HepG2 (cell line): ENCODE measurements around the gene MTA2. TPM values are rescaled to one million over a fixed set of nuclear protein-coding genes. Genes with fewer than 3 reads are reported as not detected.
A peak's percentile ranks its signal among the peaks of the same experiment; 100 is the strongest.

Experiments
- ATAC-seq: fragments of 200-7000 bp; cut with Tn5 transposase; 3 replicates; pipeline ENCODE4 v1.9.1; 2020; ENCODE audit warnings: mild to moderate bottlenecking, moderate library complexity
- BruUV-seq: library from RNA; stranded (reverse); fragments of 400-500 nt; replicated peaks from 2 replicates; lab custom pipeline; 2021; lab: Mats Ljungman, UMichigan
- CTCF ChIA-PET: fragments of 300-600 bp; formaldehyde crosslinking; extraction: SDS; loops from one replicate; lab custom pipeline; 2021; ENCODE audit warnings: low total read pairs, inconsistent platforms, low intra/inter-chr PET ratio; lab: Yijun Ruan, JAX
- POLR2A ChIA-PET: fragments of 350-600 bp; sonication (Branson Sonifier 250); formaldehyde crosslinking; loops from one replicate; lab custom pipeline; 2020; ENCODE audit warnings: antibody characterized with exemption, inconsistent platforms; lab: Yijun Ruan, JAX
- DNase-seq: peaks from one replicate; pipeline ENCODE4 v3.0.0-alpha.2; 2015; ENCODE audit warnings: low spot score
- FAIRE-seq: peaks from 3 replicates; lab custom pipeline; 2011; peaks lifted over from hg19 to GRCh38; lab: Jason Lieb, UNC
- H2AFZ ChIP-seq: one replicate; pipeline ENCODE4 v1.6.1; 2011; ENCODE audit warnings: low read length, inconsistent platforms
- H3K27ac ChIP-seq: fragments of 300-600 bp; 3 replicates; pipeline ENCODE4 v1.8.0; 2011; ENCODE audit warnings: mixed run types, mild to moderate bottlenecking, mixed read lengths, low read length, inconsistent platforms; ENCODE audit not compliant: insufficient read depth; ENCODE audit errors: extremely low read length
- H3K27me3 ChIP-seq, 2 experiments: fragments of 200-600 bp in 1 of 2; 2 replicates in 1 of 2; 3 replicates in 1 of 2; pipeline versions ENCODE4 v1.6.0 to v1.8.0; 2011; ENCODE audit warnings: low read length in 2 of 2, mild to moderate bottlenecking in 2 of 2, moderate library complexity in 2 of 2, inconsistent platforms in 1 of 2; ENCODE audit not compliant: insufficient read depth in 2 of 2, control insufficient read depth in 1 of 2
- H3K36me3 ChIP-seq, 2 experiments: fragments of 200-600 bp in 1 of 2; replicated peaks in 1 of 2; 2 replicates in 1 of 2; 3 replicates in 1 of 2; pipeline versions ENCODE4 v1.5.1 to v1.8.0; 2011; ENCODE audit warnings: low read length in 2 of 2, inconsistent platforms in 1 of 2; ENCODE audit not compliant: insufficient read depth in 2 of 2, control insufficient read depth in 1 of 2
- H3K4me1 ChIP-seq: 2 replicates; pipeline ENCODE4 v1.5.1; 2012; ENCODE audit warnings: low read length, inconsistent platforms; ENCODE audit not compliant: insufficient read depth
- H3K4me2 ChIP-seq: 2 replicates; pipeline ENCODE4 v1.6.0; 2011; ENCODE audit warnings: low read depth, low read length, inconsistent platforms
- H3K4me3 ChIP-seq, 3 experiments: fragments of 200-600 bp in 1 of 3; sonication (generic), shearing (Covaris generic) in 1 of 3; replicated peaks in 1 of 3; 2 replicates each; pipeline ENCODE4 v1.5.1; 2011 to 2016; ENCODE audit warnings: low read length in 3 of 3, inconsistent platforms in 2 of 3, low read depth in 2 of 3, mild to moderate bottlenecking in 2 of 3, control low read depth in 1 of 3, mixed read lengths in 1 of 3; ENCODE audit not compliant: insufficient read depth in 1 of 3
- H3K79me2 ChIP-seq: one replicate; pipeline ENCODE4 v1.6.1; 2011; ENCODE audit warnings: low read length, inconsistent platforms; ENCODE audit not compliant: insufficient read depth
- H3K9ac ChIP-seq: 2 replicates; pipeline ENCODE4 v1.6.0; 2011; ENCODE audit warnings: mild to moderate bottlenecking, low read depth, low read length, inconsistent platforms; ENCODE audit not compliant: insufficient read depth
- H3K9me3 ChIP-seq: 2 replicates; pipeline ENCODE4 v1.5.1; 2012; ENCODE audit warnings: mild to moderate bottlenecking, low read length
- H4K20me1 ChIP-seq: 2 replicates; pipeline ENCODE4 v1.6.0; 2011; ENCODE audit warnings: inconsistent platforms, mild to moderate bottlenecking, low read length, moderate library complexity; ENCODE audit not compliant: insufficient read depth
- HNF1B ChIP-seq: sonication (generic); formaldehyde crosslinking; IDR thresholded peaks from 2 replicates; pipeline ENCODE4 v1.5.1; 2020; ENCODE audit warnings: mild to moderate bottlenecking, moderate library complexity, missing genetic modification reagents
- SIX1 ChIP-seq: sonication (generic); formaldehyde crosslinking; IDR thresholded peaks from 2 replicates; pipeline ENCODE4 v1.4.0; 2020; ENCODE audit warnings: missing genetic modification reagents, borderline replicate concordance
- SMAD1 ChIP-seq: sonication (generic); formaldehyde crosslinking; IDR thresholded peaks from 2 replicates; pipeline ENCODE4 v1.4.0; 2020; ENCODE audit warnings: missing genetic modification reagents, low read depth, mild to moderate bottlenecking, borderline replicate concordance
- SPEN ChIP-seq: sonication (generic); formaldehyde crosslinking; IDR thresholded peaks from 2 replicates; pipeline ENCODE4 v1.5.1; 2020; ENCODE audit warnings: low read depth, mild to moderate bottlenecking, missing genetic modification reagents
- TCF12 ChIP-seq, 2 experiments: fragments of 450-650 bp in 1 of 2; sonication (generic) in 1 of 2; formaldehyde crosslinking in 1 of 2; IDR thresholded peaks; 2 replicates each; pipeline versions ENCODE4 v1.6.1 to v1.8.0; 2017 to 2022; ENCODE audit warnings: antibody characterized with exemption in 1 of 2, mild to moderate bottlenecking in 1 of 2, missing genetic modification reagents in 1 of 2, moderate library complexity in 1 of 2
- ZBTB33 ChIP-seq: sonication (generic); formaldehyde crosslinking; IDR thresholded peaks from 2 replicates; pipeline ENCODE4 v1.4.0; 2020; ENCODE audit warnings: missing genetic modification reagents
- ZBTB38 ChIP-seq: sonication (generic); formaldehyde crosslinking; IDR thresholded peaks from 2 replicates; pipeline ENCODE4 v1.5.1; 2020; ENCODE audit warnings: mild to moderate bottlenecking, missing genetic modification reagents
- ZBTB4 ChIP-seq: sonication (generic); formaldehyde crosslinking; IDR thresholded peaks from 2 replicates; pipeline ENCODE4 v1.4.0; 2020; ENCODE audit warnings: missing genetic modification reagents, mild to moderate bottlenecking, borderline replicate concordance
- ZBTB42 ChIP-seq: sonication (generic); formaldehyde crosslinking; IDR thresholded peaks from 2 replicates; pipeline ENCODE4 v1.5.0; 2020; ENCODE audit warnings: mild to moderate bottlenecking, missing genetic modification reagents
- ZFP91 ChIP-seq: sonication (generic); formaldehyde crosslinking; IDR thresholded peaks from 2 replicates; pipeline ENCODE4 v1.9.0; 2022; ENCODE audit warnings: missing genetic modification reagents, mild to moderate bottlenecking, borderline replicate concordance
- WGBS: methylation state at CpG from one replicate; pipeline ENCODE4 v1.1.6; 2017; ENCODE audit warnings: low lambda C conversion rate; 5-methylcytosine and 5-hydroxymethylcytosine counted together
- in situ Hi-C: cut with HindIII; loops from 2 replicates; pipeline ENCODE4 v1.10.0; 2017; ENCODE audit warnings: low pct_unique_long_range_greater_than_20kb; ENCODE audit not compliant: extremely low pct_ligation_motif_present
- intact Hi-C: fragments of 100-400 bp; cut with micrococcal nuclease; formaldehyde crosslinking; loops from one replicate; pipeline ENCODE4 v1.10.0; 2022; ENCODE audit not compliant: unreplicated experiment
- polyA plus RNA-seq, 8 experiments: library from polyadenylated mRNA; depleted of rRNA in 3 of 8; stranded (reverse) in 7 of 8; unstranded in 1 of 8; fragments of >200 nt; fragmentation: Illumina TruSeq in 4 of 8; extraction: Trizol in 4 of 8; gene quantifications; 2 replicates each; pipeline versions ENCODE4 v1.2.1 to v1.2.3, GENCODE V29; 2011 to 2016; ENCODE audit warnings: low read depth in 4 of 8, missing spikeins in 1 of 8, mixed read lengths in 1 of 8; ENCODE audit not compliant: insufficient read depth in 1 of 8
- total RNA-seq, 5 experiments: library from RNA; depleted of rRNA; stranded (reverse); fragments of >200 nt; fragmentation: Illumina TruSeq; extraction: Trizol; gene quantifications; 2 replicates each; pipeline ENCODE4 v1.2.3, GENCODE V29; 2016; ENCODE audit warnings: low read depth in 1 of 5

Gene MTA2
- total and polyA plus RNA-seq, 2 of the 13 experiments (the other 11 are each of a cell fraction or from before 2014, with no cell fraction given), result 14.0 to 70.0 TPM

- Histone ChIP-seq H3K9ac (peak overlapping the region; percentile 80), H3K4me2 (peak overlapping the region; percentile 96), H3K9me3 (no peaks in the 10 kb centered on the region), H3K27ac (peak overlapping the region; percentile 64), H3K79me2 (peaks cover 2% of the 10 kb centered on the region), H3K4me3 (peak overlapping the region; percentile 77 to 93 (median 77)), H3K4me1 (peaks cover 64% of the 10 kb centered on the region), H3K27me3 (no peaks in the 10 kb centered on the region; a peak in 1 of 5 replicates), H3K36me3 (no peaks in the 10 kb centered on the region; a peak in 1 of 5 replicates), H2AFZ (no peak overlapping the region), H4K20me1 (no peaks in the 10 kb centered on the region)
- ChIA-PET CTCF (interaction anchor here (2.3 kb wide), 1 partner anchor 19 kb away, joined by 14 read pairs; the partner anchor contains the start of gene TUT1), POLR2A (interaction anchor here (0.7 to 4.0 kb wide), 13 partner anchors 10 to 230 kb away, joined by 3 to 39 read pairs (median 6); partner anchors contain the start of genes B3GAT3, C11orf98, CSKMT and EEF1G)
- 58% methylated on average over 11 of the region's 28 CpGs for WGBS
- FAIRE-seq (no peak), ATAC-seq (no peak), DNase-seq (no peak)
- in situ Hi-C loops (no loop called here), intact Hi-C loops (loop anchor here (5.0 kb wide), 1 partner anchor 41 kb away; the partner anchor contains the start of gene INTS5)
- BruUV-seq, result no TSS peak
- TF ChIP-seq SIX1 (CRISPR knock-in tag), result no peak
- TF ChIP-seq SMAD1 (CRISPR knock-in tag), result 0 out of 2 replicates have a peak, but pooled peaks have one; percentile 42
- 0 out of 2 replicates have a peak, but pooled peaks have one; percentile 13 for TF ChIP-seq ZFP91 (CRISPR knock-in tag)
- TF ChIP-seq ZBTB38, result 0 out of 2 replicates have a peak, but pooled peaks have one; percentile 32
- TF ChIP-seq HNF1B (CRISPR knock-in tag), result peak; percentile 13; the same call in 1 of the 2 replicates
- 0 out of 2 replicates have a peak, but pooled peaks have one; percentile 3 for TF ChIP-seq ZBTB4 (CRISPR knock-in tag)
- peak; percentile 90 for TF ChIP-seq ZBTB33 (CRISPR knock-in tag)
- 0 out of 2 replicates have a peak, but pooled peaks have one; percentile 9 for TF ChIP-seq SPEN (CRISPR knock-in tag)
- TF ChIP-seq ZBTB42 (CRISPR knock-in tag), result peak; percentile 6; the same call in 1 of the 2 replicates
- TF ChIP-seq TCF12 (IDR thresholded peaks at IDR 0.05), result no peak
- TF ChIP-seq TCF12 (CRISPR knock-in tag; IDR thresholded peaks at IDR 0.05), result 0 out of 2 replicates have a peak, but pooled peaks have one; percentile 22
These were observed 9.4 kb upstream of the MTA2 start for GRCh38 chr11:62610814-62611704.
